Stimulated activated effector memory CD8-positive, alpha-beta T cell treated with anti-CD3 and anti-CD28 coated beads, Interleukin-12 subunit alpha, Interleukin-12 subunit beta, amount 100 ng/mL, for 72 hours (primary cell): Measurements from ENCODE around the gene PCDHGA5.
"Not testable (repeated sequence)": the region's sequence is repeated elsewhere in the genome, so short reads cannot be mapped to it uniquely, and the experiment has no call there.

Source experiments
- ATAC-seq: fragments of 150-1000 bp; cut with Tn5 transposase; 2 replicates; pipeline ENCODE4 v1.10.0; 2021
- DNase-seq, 2 donors: peaks; one replicate each; pipeline ENCODE4 v3.0.0; 2021 to 2022; ENCODE audit warnings: low spot score in 2 of 2
- H3K27ac Mint-ChIP-seq: one replicate; pipeline ENCODE4 v1.8.0; 2022; ENCODE audit warnings: mild to moderate bottlenecking, mixed read lengths
- H3K36me3 Mint-ChIP-seq: one replicate; pipeline ENCODE4 v1.8.0; 2022; ENCODE audit warnings: mild to moderate bottlenecking, mixed read lengths
- H3K4me1 Mint-ChIP-seq: one replicate; pipeline ENCODE4 v1.8.0; 2022; ENCODE audit warnings: mixed read lengths
- H3K4me3 Mint-ChIP-seq: one replicate; pipeline ENCODE4 v1.8.0; 2022; ENCODE audit warnings: mild to moderate bottlenecking, mixed read lengths
- H3K9me3 Mint-ChIP-seq: one replicate; pipeline ENCODE4 v1.8.0; 2022; ENCODE audit warnings: mixed read lengths

The PCDHGA5 gene

DNA sequence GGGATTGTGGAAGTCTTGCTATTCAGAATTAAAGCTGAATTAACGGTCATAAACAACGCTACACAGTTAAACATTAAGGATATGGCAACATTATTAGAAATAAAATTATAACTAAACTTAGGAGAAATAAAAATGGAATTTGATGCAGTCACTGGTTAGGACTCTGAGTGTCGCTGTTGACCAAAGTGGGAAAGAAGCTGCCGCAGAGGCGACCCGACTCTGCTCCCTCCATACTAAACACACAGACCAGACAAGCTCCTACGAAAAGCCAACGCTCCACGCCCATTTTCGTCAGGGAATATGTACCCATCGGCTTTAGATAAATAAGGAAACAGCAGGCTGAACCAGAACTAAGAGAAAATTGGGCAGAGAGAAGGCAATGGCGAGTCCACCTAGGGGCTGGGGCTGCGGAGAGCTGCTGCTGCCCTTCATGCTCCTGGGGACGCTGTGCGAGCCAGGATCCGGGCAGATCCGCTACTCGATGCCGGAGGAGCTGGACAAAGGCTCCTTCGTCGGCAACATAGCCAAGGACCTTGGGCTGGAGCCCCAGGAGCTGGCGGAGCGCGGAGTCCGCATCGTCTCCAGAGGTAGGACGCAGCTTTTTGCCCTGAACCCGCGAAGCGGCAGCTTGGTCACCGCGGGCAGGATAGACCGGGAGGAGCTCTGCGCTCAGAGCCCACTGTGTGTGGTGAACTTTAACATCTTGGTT lies at the start of gene PCDHGA5:
PCDHGA5 (plus strand) TSS at position 211 of the 709 bp plus-strand sequence; CDS start at position 380, 169 bp downstream.
- no peak within 1 kb of the TSS for H3K27ac Mint-ChIP-seq
- H3K4me3 Mint-ChIP-seq, result no peak within 1 kb of the TSS
- no peaks in the 10 kb centered on the region for H3K36me3 Mint-ChIP-seq

DNA sequence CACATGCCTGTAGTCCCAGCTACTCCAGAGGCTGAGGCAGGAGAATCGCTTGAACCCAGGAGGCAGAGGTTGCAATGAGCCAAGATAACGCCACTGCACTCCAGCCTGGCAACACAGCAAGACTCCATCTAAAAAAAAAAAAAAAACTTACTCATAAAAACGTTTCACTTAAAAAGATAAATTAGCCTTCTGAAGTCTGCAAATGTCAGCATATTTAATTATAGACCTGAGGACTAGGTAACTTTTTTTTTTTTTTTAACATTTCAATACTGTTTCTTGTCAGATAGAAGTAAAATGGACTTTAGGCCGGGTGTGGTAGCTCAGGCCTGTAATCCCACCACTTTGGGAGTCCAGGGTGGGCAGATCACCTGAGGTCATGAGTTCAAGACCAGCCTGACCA lies 47.0 kb upstream of the PCDHGA5 start:
- not testable (repeated sequence) for H3K4me3 Mint-ChIP-seq, ATAC-seq, H3K27ac Mint-ChIP-seq, DNase-seq
- Mint-ChIP-seq H3K4me1 (peaks cover 38% of the 10 kb centered on the region), H3K36me3 (peaks cover 54% of the 10 kb centered on the region), H3K9me3 (peaks cover 42% of the 10 kb centered on the region)

More for the DNA sequence above, at the start of gene PCDHGA5:
- Mint-ChIP-seq H3K9me3 (peaks cover 17% of the 10 kb centered on the region), H3K4me1 (peaks cover 6% of the 10 kb centered on the region)
- DNase-seq, result no peak
- ATAC-seq, result no peak

DNA sequence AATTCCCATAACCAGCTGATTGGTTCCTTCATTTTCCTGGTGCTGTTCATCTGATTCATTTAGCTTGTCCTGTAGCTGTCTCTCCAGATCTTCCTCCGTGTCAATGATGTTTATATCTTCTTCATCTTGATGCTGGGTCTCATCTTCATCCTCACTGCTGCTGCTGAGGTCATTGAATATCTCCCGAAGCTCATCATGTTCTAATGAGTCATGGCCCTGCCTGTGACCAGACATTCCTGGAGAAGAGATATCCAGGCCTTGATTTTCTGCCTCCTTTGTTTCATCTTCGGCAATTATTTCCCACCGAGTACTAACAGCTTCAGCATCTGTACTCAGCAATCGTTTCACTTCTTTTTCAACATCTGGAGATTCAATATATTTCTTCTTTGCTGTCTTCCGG lies 44.8 kb upstream of the PCDHGA5 start:
- ATAC-seq (no peak), DNase-seq (no peak)
- peaks cover 38% of the 10 kb centered on the region for H3K4me1 Mint-ChIP-seq
- H3K4me3 Mint-ChIP-seq, result peak overlapping the region; percentile 99
- H3K36me3 Mint-ChIP-seq, result peaks cover 54% of the 10 kb centered on the region
- H3K9me3 Mint-ChIP-seq, result peaks cover 31% of the 10 kb centered on the region
- peak overlapping the region; percentile 100 for H3K27ac Mint-ChIP-seq

DNA sequence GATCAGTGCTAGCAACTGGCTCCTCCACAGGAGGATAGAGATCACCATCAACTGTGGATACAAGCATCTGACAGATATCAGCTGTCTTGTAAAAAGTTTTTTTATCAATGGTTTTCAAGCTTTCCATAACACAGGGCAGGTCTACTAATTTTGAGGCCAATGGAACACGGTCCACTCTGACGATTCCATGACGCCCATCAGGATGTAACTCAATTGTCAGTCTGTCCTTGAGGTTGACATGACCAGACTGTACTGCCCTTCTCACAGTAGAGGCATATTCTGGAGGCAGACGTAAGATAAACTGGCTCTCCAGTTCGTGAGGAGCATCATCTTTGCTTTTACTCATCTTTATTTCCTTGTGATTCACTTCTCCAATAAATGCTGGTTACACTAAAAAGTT lies 44.3 kb upstream of the PCDHGA5 start:
- H3K4me3 Mint-ChIP-seq, result peak overlapping the region; percentile 99
- peaks cover 30% of the 10 kb centered on the region for H3K9me3 Mint-ChIP-seq
- H3K36me3 Mint-ChIP-seq, result peaks cover 54% of the 10 kb centered on the region
- peak overlapping the region; percentile 100 for H3K27ac Mint-ChIP-seq
- no peak for DNase-seq
- no peak for ATAC-seq
- H3K4me1 Mint-ChIP-seq, result peaks cover 38% of the 10 kb centered on the region

- peak within 1 kb of the TSS; percentile 99 for H3K4me3 Mint-ChIP-seq
- peak within 1 kb of the TSS; percentile 100 for H3K27ac Mint-ChIP-seq
- H3K4me1 Mint-ChIP-seq, result peaks cover 36% of the 10 kb centered on the region
- DNase-seq (peak; percentile 84 to 94), ATAC-seq (peak; percentile 96)
- peaks cover 22% of the 10 kb centered on the region for H3K9me3 Mint-ChIP-seq
- H3K36me3 Mint-ChIP-seq, result peaks cover 49% of the 10 kb centered on the region
These were observed 43.5 kb upstream of the PCDHGA5 start, which contains the start of gene TAF7 for GRCh38 chr5:141320225-141321169. TSS of gene TAF7 (minus strand) at chr5:141320784. CDS start at chr5:141320044, 740 bp downstream.

DNA sequence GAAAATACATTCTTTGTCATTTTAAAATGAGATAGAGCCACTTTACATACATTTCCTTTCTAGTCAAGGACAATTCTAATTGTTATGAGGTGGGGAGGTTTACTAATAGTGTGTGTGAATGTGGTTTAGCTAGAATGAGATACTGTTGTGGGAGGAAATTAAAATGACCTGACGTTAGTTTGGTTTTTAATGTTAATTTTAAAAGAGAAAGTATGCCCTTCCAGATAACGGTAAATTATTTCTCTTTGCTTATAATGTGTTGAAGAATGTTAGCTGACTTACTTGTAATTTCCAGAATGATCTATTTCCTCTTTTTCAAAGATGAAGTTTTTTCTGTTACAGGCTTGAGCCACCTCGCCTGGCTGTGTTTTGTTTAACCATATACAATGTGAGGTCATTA lies 41.7 kb upstream of the PCDHGA5 start:
- no peak for ATAC-seq
- no peak overlapping the region for H3K27ac Mint-ChIP-seq
- H3K4me3 Mint-ChIP-seq, result peak overlapping the region; percentile 99
- H3K36me3 Mint-ChIP-seq, result peaks cover 40% of the 10 kb centered on the region
- DNase-seq, result no peak
- peaks cover 21% of the 10 kb centered on the region for H3K9me3 Mint-ChIP-seq
- H3K4me1 Mint-ChIP-seq, result peaks cover 39% of the 10 kb centered on the region

GRCh38 chr5:141326088-141326854 lies 37.7 kb upstream of the PCDHGA5 start:
- H3K4me3 Mint-ChIP-seq, result peak overlapping the region; percentile 88
- peaks cover 7% of the 10 kb centered on the region for H3K4me1 Mint-ChIP-seq
- DNase-seq (peak; percentile 43 to 73), ATAC-seq (peak; percentile 93)
- peak overlapping the region; percentile 76 for H3K27ac Mint-ChIP-seq
- peaks cover 4% of the 10 kb centered on the region for H3K36me3 Mint-ChIP-seq
- H3K9me3 Mint-ChIP-seq, result peaks cover 4% of the 10 kb centered on the region

GRCh38 chr5:141328231-141328630 lies 35.7 kb upstream of the PCDHGA5 start:
- ATAC-seq (peak; percentile 40), DNase-seq (no peak)
- peaks cover 4% of the 10 kb centered on the region for H3K36me3 Mint-ChIP-seq
- no peak overlapping the region for H3K4me3 Mint-ChIP-seq
- no peak overlapping the region for H3K27ac Mint-ChIP-seq
- peaks cover 7% of the 10 kb centered on the region for H3K4me1 Mint-ChIP-seq
- peaks cover 4% of the 10 kb centered on the region for H3K9me3 Mint-ChIP-seq

DNA sequence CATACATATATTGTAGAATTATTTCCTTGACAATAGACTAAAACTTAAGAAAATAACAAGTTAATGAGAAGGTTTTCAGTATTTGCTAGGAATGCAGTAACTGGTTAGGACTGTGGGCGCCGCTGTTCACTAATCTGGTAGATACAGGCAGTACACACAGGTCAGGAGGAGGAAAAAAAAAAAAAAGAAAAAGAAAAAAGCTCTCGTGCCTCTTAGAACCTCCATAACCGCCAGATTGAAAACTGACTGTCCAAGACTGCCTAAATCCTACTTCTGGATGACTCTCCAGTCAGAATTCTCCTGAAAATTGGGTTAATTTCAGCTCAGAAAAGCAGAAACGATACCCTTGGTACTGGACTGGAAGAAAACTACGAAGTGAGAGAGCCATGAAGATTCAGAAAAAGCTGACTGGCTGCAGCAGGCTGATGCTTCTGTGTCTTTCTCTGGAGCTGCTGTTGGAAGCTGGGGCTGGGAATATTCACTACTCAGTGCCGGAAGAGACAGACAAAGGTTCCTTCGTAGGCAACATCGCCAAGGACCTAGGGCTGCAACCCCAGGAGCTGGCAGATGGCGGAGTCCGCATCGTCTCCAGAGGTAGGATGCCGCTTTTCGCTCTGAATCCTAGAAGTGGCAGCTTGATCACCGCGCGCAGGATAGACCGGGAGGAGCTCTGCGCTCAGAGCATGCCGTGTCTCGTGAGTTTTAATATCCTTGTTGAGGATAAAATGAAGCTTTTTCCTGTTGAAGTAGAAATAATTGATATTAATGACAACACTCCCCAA lies 33.5 kb upstream of the PCDHGA5 start, which contains the start of gene PCDHGA1:
PCDHGA1 (plus strand) TSS at position 216 of the 782 bp plus-strand sequence.
- DNase-seq (no peak), ATAC-seq (no peak)
- no peak within 1 kb of the TSS for H3K27ac Mint-ChIP-seq
- no peak within 1 kb of the TSS for H3K4me3 Mint-ChIP-seq
- H3K36me3 Mint-ChIP-seq, result peaks cover 4% of the 10 kb centered on the region
- peaks cover 16% of the 10 kb centered on the region for H3K9me3 Mint-ChIP-seq
- H3K4me1 Mint-ChIP-seq, result peaks cover 7% of the 10 kb centered on the region

DNA sequence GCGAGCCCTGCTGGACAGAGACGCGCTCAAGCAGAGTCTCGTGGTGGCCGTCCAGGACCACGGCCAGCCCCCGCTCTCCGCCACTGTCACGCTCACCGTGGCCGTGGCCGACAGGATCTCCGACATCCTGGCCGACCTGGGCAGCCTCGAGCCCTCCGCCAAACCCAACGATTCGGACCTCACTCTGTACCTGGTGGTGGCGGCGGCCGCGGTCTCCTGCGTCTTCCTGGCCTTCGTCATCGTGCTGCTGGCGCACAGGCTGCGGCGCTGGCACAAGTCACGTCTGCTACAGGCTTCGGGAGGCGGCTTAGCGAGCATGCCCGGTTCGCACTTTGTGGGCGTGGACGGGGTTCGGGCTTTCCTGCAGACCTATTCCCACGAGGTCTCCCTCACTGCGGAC lies 31.4 kb upstream of the PCDHGA5 start:
- H3K27ac Mint-ChIP-seq, H3K4me3 Mint-ChIP-seq, H3K4me1 Mint-ChIP-seq, DNase-seq, H3K36me3 Mint-ChIP-seq, ATAC-seq: not testable (repeated sequence)
- peaks cover 22% of the 10 kb centered on the region for H3K9me3 Mint-ChIP-seq

- DNase-seq, result no peak
- Mint-ChIP-seq H3K4me1 (no peaks in the 10 kb centered on the region), H3K27ac (no peak within 1 kb of the TSS), H3K4me3 (no peak within 1 kb of the TSS), H3K9me3 (peaks cover 32% of the 10 kb centered on the region), H3K36me3 (no peaks in the 10 kb centered on the region)
- no peak for ATAC-seq
These were observed 25.2 kb upstream of the PCDHGA5 start, which contains the start of gene PCDHGA2 for GRCh38 chr5:141338538-141339306. TSS of gene PCDHGA2 (plus strand) at chr5:141338760.

GRCh38 chr5:141340781-141341354 lies 23.1 kb upstream of the PCDHGA5 start:
- not testable (repeated sequence) for H3K4me3 Mint-ChIP-seq, H3K36me3 Mint-ChIP-seq, ATAC-seq, DNase-seq, H3K4me1 Mint-ChIP-seq, H3K27ac Mint-ChIP-seq
- H3K9me3 Mint-ChIP-seq, result peaks cover 20% of the 10 kb centered on the region

- H3K9me3 Mint-ChIP-seq, result peaks cover 20% of the 10 kb centered on the region
- H3K4me1 Mint-ChIP-seq, result no peaks in the 10 kb centered on the region
- no peak for ATAC-seq
- no peak for DNase-seq
- H3K4me3 Mint-ChIP-seq, result no peak overlapping the region
- no peak overlapping the region for H3K27ac Mint-ChIP-seq
- no peaks in the 10 kb centered on the region for H3K36me3 Mint-ChIP-seq
These were observed 21.2 kb upstream of the PCDHGA5 start for GRCh38 chr5:141342773-141343172.
